Measurements from ENCODE around the gene CHPT1.

Gene CHPT1

GRCh38 chr12:101703487-101703886, 6.0 kb downstream of the CHPT1 start:
- H3K4me1 ChIP-seq (ENCODE audit: insufficient read depth, low read length): peaks cover 12% of the 10 kb centered on the region

GRCh38 chr12:101706403-101706802, 9.0 kb downstream of the CHPT1 start:
- no peaks in the 10 kb centered on the region for H3K36me3 ChIP-seq (ENCODE audit: insufficient read depth, low read length)
- H3K4me1 ChIP-seq (ENCODE audit: insufficient read depth, low read length): no peaks in the 10 kb centered on the region
- no peak overlapping the region for H3K27ac ChIP-seq (ENCODE audit: low read depth, low read length)

More at GRCh38 chr12:101703487-101703886, 6.0 kb downstream of the CHPT1 start:
- Histone ChIP-seq H3K36me3 (ENCODE audit: insufficient read depth, low read length) (no peaks in the 10 kb centered on the region), H3K27ac (ENCODE audit: low read depth, low read length) (no peak overlapping the region), H3K9me3 (ENCODE audit: low read length) (no peaks in the 10 kb centered on the region), H3K4me3 (ENCODE audit: low read depth in 1 of 2, low read length in 2 of 2) (no peak overlapping the region), H3K9ac (ENCODE audit: low read length) (no peak overlapping the region), H3K27me3 (ENCODE audit: control insufficient read depth in 1 of 2, insufficient read depth in 2 of 2, low read length in 2 of 2) (no peaks in the 10 kb centered on the region)

DNA sequence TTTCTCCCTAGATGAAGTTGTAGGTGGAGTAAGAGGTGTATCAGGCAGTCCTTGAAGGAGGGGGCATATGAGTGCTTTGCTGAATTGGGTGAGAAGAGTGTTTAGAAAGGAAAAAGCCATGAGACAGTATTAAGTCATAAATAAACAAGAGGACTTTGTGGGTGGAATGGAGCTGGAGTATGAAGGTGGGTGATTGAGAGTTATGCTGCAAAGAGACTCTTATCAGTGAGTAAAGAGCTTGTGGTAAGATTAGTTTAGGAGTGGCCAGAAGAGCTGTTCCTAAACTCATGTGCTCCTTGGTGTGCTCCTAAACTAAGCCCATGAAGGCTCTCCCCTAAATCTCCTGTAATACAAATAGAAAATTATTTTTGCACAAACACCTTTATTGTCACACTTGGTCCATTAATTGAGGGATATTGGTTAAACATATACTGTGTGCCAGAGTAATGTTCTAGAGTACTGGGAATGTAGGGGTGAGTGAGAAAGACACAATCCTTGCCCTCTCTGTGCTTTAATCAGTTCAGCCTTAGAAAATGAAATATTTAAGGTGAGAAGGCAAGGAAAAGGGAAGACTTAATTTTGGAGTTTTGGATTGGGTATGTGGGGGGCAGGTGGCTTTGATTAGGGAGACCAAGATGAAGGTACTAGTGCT, 9.8 kb downstream of the CHPT1 start:
- no peak overlapping the region for H3K4me3 ChIP-seq (ENCODE audit: low read depth in 1 of 2, low read length in 2 of 2)
- no peaks in the 10 kb centered on the region for H3K9me3 ChIP-seq (ENCODE audit: low read length)
- H3K36me3 ChIP-seq (ENCODE audit: insufficient read depth, low read length): no peaks in the 10 kb centered on the region
- peaks cover under 1% of the 10 kb centered on the region for H3K4me1 ChIP-seq (ENCODE audit: insufficient read depth, low read length)
- no peak overlapping the region for H3K9ac ChIP-seq (ENCODE audit: low read length)
- H3K27ac ChIP-seq (ENCODE audit: low read depth, low read length): no peak overlapping the region
- H3K27me3 ChIP-seq (ENCODE audit: control insufficient read depth in 1 of 2, insufficient read depth in 2 of 2, low read length in 2 of 2): no peaks in the 10 kb centered on the region

More at GRCh38 chr12:101706403-101706802, 9.0 kb downstream of the CHPT1 start:
- Histone ChIP-seq H3K27me3 (ENCODE audit: control insufficient read depth in 1 of 2, insufficient read depth in 2 of 2, low read length in 2 of 2) (no peaks in the 10 kb centered on the region), H3K4me3 (ENCODE audit: low read depth in 1 of 2, low read length in 2 of 2) (no peak overlapping the region), H3K9ac (ENCODE audit: low read length) (no peak overlapping the region), H3K9me3 (ENCODE audit: low read length) (no peaks in the 10 kb centered on the region)

DNA sequence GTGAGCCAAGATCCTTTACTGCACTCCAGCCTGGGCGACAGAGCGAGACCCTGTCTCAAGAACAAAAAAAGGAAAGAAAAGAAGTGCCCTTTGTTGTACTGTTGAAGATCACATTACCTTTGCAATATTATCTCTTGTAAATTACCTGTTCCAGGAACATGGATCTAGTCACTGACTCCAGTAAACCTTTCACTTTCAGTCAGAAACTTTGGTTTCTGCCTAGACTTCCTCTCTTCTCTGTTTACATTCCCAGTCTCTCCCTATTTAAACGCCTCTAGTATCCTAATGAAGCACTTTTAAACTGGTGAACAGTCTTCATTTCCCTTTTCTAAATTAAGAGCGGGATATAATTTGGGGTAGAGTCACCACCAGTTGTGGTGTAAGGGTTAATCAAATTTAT, 12.8 kb downstream of the CHPT1 start:
- H3K27ac ChIP-seq (ENCODE audit: low read depth, low read length): no peak overlapping the region
- no peaks in the 10 kb centered on the region for H3K9me3 ChIP-seq (ENCODE audit: low read length)
- no peak overlapping the region for H3K9ac ChIP-seq (ENCODE audit: low read length)
- peaks cover 19% of the 10 kb centered on the region for H3K4me1 ChIP-seq (ENCODE audit: insufficient read depth, low read length)
- no peaks in the 10 kb centered on the region for H3K27me3 ChIP-seq (ENCODE audit: control insufficient read depth in 1 of 2, insufficient read depth in 2 of 2, low read length in 2 of 2)
- H3K4me3 ChIP-seq (ENCODE audit: low read depth in 1 of 2, low read length in 2 of 2): no peak overlapping the region
- H3K36me3 ChIP-seq (ENCODE audit: insufficient read depth, low read length): no peaks in the 10 kb centered on the region

- Histone ChIP-seq H3K4me1 (ENCODE audit: insufficient read depth, low read length) (peaks cover 19% of the 10 kb centered on the region), H3K4me3 (ENCODE audit: low read depth in 1 of 2, low read length in 2 of 2) (peak overlapping the region in 1 of 2 donors; percentile 12), H3K36me3 (ENCODE audit: insufficient read depth, low read length) (no peaks in the 10 kb centered on the region), H3K27me3 (ENCODE audit: control insufficient read depth in 1 of 2, insufficient read depth in 2 of 2, low read length in 2 of 2) (no peaks in the 10 kb centered on the region), H3K27ac (ENCODE audit: low read depth, low read length) (no peak overlapping the region), H3K9ac (ENCODE audit: low read length) (peak overlapping the region; percentile 12), H3K9me3 (ENCODE audit: low read length) (no peaks in the 10 kb centered on the region)
Measured at GRCh38 chr12:101713059-101713682, 15.7 kb downstream of the CHPT1 start.

DNA sequence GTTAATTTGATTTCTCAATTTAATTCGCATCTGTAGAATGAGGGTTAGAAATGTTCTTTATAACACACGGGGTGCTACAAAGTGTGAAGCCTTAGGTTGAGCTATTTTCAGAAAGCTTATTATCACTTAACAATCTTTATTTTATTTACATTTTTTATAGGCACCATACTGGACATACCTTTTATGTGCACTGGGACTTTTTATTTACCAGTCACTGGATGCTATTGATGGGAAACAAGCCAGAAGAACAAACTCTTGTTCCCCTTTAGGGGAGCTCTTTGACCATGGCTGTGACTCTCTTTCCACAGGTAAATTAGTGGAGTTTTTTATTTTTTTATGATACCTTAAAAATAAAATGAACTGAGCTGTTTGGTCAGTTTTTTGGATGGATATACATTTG, 16.5 kb downstream of the CHPT1 start:
- H3K9ac ChIP-seq (ENCODE audit: low read length): no peak overlapping the region
- peaks cover 19% of the 10 kb centered on the region for H3K4me1 ChIP-seq (ENCODE audit: insufficient read depth, low read length)
- no peak overlapping the region for H3K4me3 ChIP-seq (ENCODE audit: low read depth in 1 of 2, low read length in 2 of 2)
- no peaks in the 10 kb centered on the region for H3K9me3 ChIP-seq (ENCODE audit: low read length)
- H3K27me3 ChIP-seq (ENCODE audit: control insufficient read depth in 1 of 2, insufficient read depth in 2 of 2, low read length in 2 of 2): no peaks in the 10 kb centered on the region
- no peak overlapping the region for H3K27ac ChIP-seq (ENCODE audit: low read depth, low read length)
- H3K36me3 ChIP-seq (ENCODE audit: insufficient read depth, low read length): no peaks in the 10 kb centered on the region

DNA sequence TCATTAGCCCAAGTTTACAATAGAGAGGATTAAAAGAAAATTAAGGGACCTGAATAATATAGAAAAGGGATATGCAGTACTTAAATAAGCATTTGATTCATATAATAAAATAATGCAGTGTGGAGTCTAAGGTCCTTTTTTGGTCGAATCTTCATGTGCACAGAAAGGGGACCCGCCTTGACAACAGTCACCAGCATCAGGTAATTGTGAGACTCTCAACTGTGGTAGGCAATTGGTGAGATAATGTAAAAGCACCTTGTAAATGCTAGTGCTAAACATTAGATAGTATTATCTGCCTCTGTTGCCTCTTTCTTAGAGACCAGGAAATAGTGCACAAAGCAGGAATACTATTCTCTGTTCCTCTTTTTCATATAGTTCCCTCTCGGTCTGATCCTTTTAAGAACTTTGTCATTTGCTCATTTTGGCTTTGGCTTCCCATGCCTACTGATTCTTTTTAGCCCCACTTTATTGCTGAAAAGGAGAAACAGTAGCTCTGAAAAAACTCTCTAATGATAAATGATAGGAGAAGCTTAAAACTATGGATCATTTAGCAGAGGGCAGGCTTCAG, 17.5 kb downstream of the CHPT1 start:
- no peaks in the 10 kb centered on the region for H3K27me3 ChIP-seq (ENCODE audit: control insufficient read depth in 1 of 2, insufficient read depth in 2 of 2, low read length in 2 of 2)
- H3K9ac ChIP-seq (ENCODE audit: low read length): no peak overlapping the region
- H3K4me3 ChIP-seq (ENCODE audit: low read depth in 1 of 2, low read length in 2 of 2): no peak overlapping the region
- no peaks in the 10 kb centered on the region for H3K9me3 ChIP-seq (ENCODE audit: low read length)
- no peak overlapping the region for H3K27ac ChIP-seq (ENCODE audit: low read depth, low read length)
- H3K36me3 ChIP-seq (ENCODE audit: insufficient read depth, low read length): no peaks in the 10 kb centered on the region
- H3K4me1 ChIP-seq (ENCODE audit: insufficient read depth, low read length): peaks cover 19% of the 10 kb centered on the region

DNA sequence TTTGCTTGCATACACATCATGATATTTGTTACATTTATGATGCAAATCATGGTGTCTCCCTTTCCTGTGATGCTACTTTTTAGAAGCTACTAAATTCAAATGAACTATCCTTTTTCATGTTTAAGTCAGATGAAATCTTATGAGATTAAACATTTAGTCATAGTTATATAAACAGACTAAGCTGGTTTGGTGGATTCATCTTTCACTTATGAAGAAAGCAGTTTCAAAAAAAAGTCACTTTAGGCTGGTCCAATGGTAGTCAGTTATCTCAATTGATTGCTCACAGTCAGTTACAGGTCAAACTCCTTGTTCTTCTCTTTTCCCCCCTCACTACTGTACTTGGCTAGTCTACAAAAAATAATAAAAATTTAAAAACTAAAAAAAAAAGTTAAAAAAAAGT, 22.1 kb downstream of the CHPT1 start:
- no peaks in the 10 kb centered on the region for H3K27me3 ChIP-seq (ENCODE audit: control insufficient read depth in 1 of 2, insufficient read depth in 2 of 2, low read length in 2 of 2)
- H3K27ac ChIP-seq (ENCODE audit: low read depth, low read length): no peak overlapping the region
- H3K36me3 ChIP-seq (ENCODE audit: insufficient read depth, low read length): peaks cover 8% of the 10 kb centered on the region
- no peaks in the 10 kb centered on the region for H3K9me3 ChIP-seq (ENCODE audit: low read length)
- H3K4me3 ChIP-seq (ENCODE audit: low read depth in 1 of 2, low read length in 2 of 2): no peak overlapping the region
- no peaks in the 10 kb centered on the region for H3K4me1 ChIP-seq (ENCODE audit: insufficient read depth, low read length)
- H3K9ac ChIP-seq (ENCODE audit: low read length): no peak overlapping the region

GRCh38 chr12:101720118-101720517, 22.7 kb downstream of the CHPT1 start:
- H3K27ac ChIP-seq (ENCODE audit: low read depth, low read length): no peak overlapping the region
- H3K4me3 ChIP-seq (ENCODE audit: low read depth in 1 of 2, low read length in 2 of 2): no peak overlapping the region
- H3K27me3 ChIP-seq (ENCODE audit: control insufficient read depth in 1 of 2, insufficient read depth in 2 of 2, low read length in 2 of 2): no peaks in the 10 kb centered on the region
- no peak overlapping the region for H3K9ac ChIP-seq (ENCODE audit: low read length)
- no peaks in the 10 kb centered on the region for H3K9me3 ChIP-seq (ENCODE audit: low read length)
- no peaks in the 10 kb centered on the region for H3K4me1 ChIP-seq (ENCODE audit: insufficient read depth, low read length)
- peaks cover 8% of the 10 kb centered on the region for H3K36me3 ChIP-seq (ENCODE audit: insufficient read depth, low read length)

- H3K4me3 ChIP-seq (ENCODE audit: low read depth in 1 of 2, low read length in 2 of 2): no peak overlapping the region
- peaks cover 19% of the 10 kb centered on the region for H3K36me3 ChIP-seq (ENCODE audit: insufficient read depth, low read length)
- H3K9ac ChIP-seq (ENCODE audit: low read length): no peak overlapping the region
- no peaks in the 10 kb centered on the region for H3K4me1 ChIP-seq (ENCODE audit: insufficient read depth, low read length)
- H3K9me3 ChIP-seq (ENCODE audit: low read length): no peaks in the 10 kb centered on the region
- no peak overlapping the region for H3K27ac ChIP-seq (ENCODE audit: low read depth, low read length)
- no peaks in the 10 kb centered on the region for H3K27me3 ChIP-seq (ENCODE audit: control insufficient read depth in 1 of 2, insufficient read depth in 2 of 2, low read length in 2 of 2)
Measured at GRCh38 chr12:101722392-101722791, 25.0 kb downstream of the CHPT1 start.

- Histone ChIP-seq H3K4me3 (ENCODE audit: low read depth in 1 of 2, low read length in 2 of 2) (no peak overlapping the region), H3K4me1 (ENCODE audit: insufficient read depth, low read length) (no peaks in the 10 kb centered on the region), H3K36me3 (ENCODE audit: insufficient read depth, low read length) (peaks cover 28% of the 10 kb centered on the region), H3K9ac (ENCODE audit: low read length) (no peak overlapping the region), H3K27ac (ENCODE audit: low read depth, low read length) (no peak overlapping the region), H3K27me3 (ENCODE audit: control insufficient read depth in 1 of 2, insufficient read depth in 2 of 2, low read length in 2 of 2) (no peaks in the 10 kb centered on the region), H3K9me3 (ENCODE audit: low read length) (no peaks in the 10 kb centered on the region)
Measured at GRCh38 chr12:101727098-101727497, 29.7 kb downstream of the CHPT1 start.

DNA sequence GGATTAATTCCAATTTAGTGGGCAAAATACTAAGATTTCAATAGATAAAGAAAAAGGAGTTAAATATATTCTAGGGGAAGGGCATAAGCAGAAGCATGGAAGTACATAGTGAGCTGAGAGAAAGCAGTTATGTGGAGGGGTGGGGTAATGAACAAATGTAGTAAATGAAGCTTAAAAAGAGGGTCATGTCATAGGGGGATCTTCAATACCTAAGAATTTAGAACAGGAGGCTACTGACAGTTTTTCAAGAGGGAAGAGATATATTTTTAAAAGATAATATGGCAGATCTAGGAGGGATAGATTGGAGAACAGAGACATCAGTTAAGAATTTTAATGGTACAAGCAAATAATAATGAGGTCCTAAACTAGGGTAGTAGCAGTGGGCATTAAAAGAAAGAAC, 32.4 kb downstream of the CHPT1 start:
- Histone ChIP-seq H3K9me3 (ENCODE audit: low read length) (no peaks in the 10 kb centered on the region), H3K4me3 (ENCODE audit: low read depth in 1 of 2, low read length in 2 of 2) (no peak overlapping the region), H3K4me1 (ENCODE audit: insufficient read depth, low read length) (no peaks in the 10 kb centered on the region), H3K27ac (ENCODE audit: low read depth, low read length) (no peak overlapping the region), H3K27me3 (ENCODE audit: control insufficient read depth in 1 of 2, insufficient read depth in 2 of 2, low read length in 2 of 2) (no peaks in the 10 kb centered on the region), H3K9ac (ENCODE audit: low read length) (no peak overlapping the region), H3K36me3 (ENCODE audit: insufficient read depth, low read length) (peaks cover 27% of the 10 kb centered on the region)
